ENCODE data around the gene PTPN23.

Gene PTPN23

GRCh38 chr3:47404431-47404876 lies 23.6 kb downstream of the PTPN23 start:
- no peak for DNase-seq
- Histone ChIP-seq H2AFZ (ENCODE audit: low read length) (no peak overlapping the region), H3K4me3 (ENCODE audit: low read length) (no peak overlapping the region), H3K4me2 (ENCODE audit: low read depth, low read length) (no peak overlapping the region), H4K20me1 (ENCODE audit: insufficient read depth, low read length) (no peaks in the 10 kb centered on the region), H3K79me2 (ENCODE audit: low read length) (peaks cover 44% of the 10 kb centered on the region), H3K27ac (ENCODE audit: low read length) (no peak overlapping the region), H3K36me3 (replicated peaks; ENCODE audit: insufficient read depth, low read length) (peaks cover 5% of the 10 kb centered on the region; the same call in 1 of the 2 replicates), H3K9me3 (replicated peaks; ENCODE audit: insufficient read depth, low read length) (no peaks in the 10 kb centered on the region), H3K9me2 (replicated peaks; ENCODE audit: insufficient read depth, low read length) (no peaks in the 10 kb centered on the region), H3K4me1 (ENCODE audit: low read length) (no peaks in the 10 kb centered on the region), H3K9ac (ENCODE audit: low read length) (no peak overlapping the region), H3F3A (ENCODE audit: insufficient read depth, low read length) (no peaks in the 10 kb centered on the region), H3K27me3 (replicated peaks; ENCODE audit: insufficient read depth, low read length) (no peaks in the 10 kb centered on the region)
- TF ChIP-seq CTCF (IDR thresholded peaks at IDR 0.05; ENCODE audit: low read length) (no peak), EZH2phosphoT487 (IDR thresholded peaks at IDR 0.05; ENCODE audit: low read length) (no peak), EZH2 (optimal IDR thresholded peaks at IDR 0.05; ENCODE audit: low read depth, low read length) (no peak)

GRCh38 chr3:47404955-47405790 lies 24.4 kb downstream of the PTPN23 start:
- no peaks in the 10 kb centered on the region for H3K9me3 ChIP-seq (replicated peaks; ENCODE audit: insufficient read depth, low read length)
- peaks cover 37% of the 10 kb centered on the region for H3K79me2 ChIP-seq (ENCODE audit: low read length)
- H4K20me1 ChIP-seq (ENCODE audit: insufficient read depth, low read length): no peaks in the 10 kb centered on the region
- TF ChIP-seq CTCF (IDR thresholded peaks at IDR 0.05; ENCODE audit: low read length) (no peak), EZH2phosphoT487 (IDR thresholded peaks at IDR 0.05; ENCODE audit: low read length) (no peak), EZH2 (optimal IDR thresholded peaks at IDR 0.05; ENCODE audit: low read depth, low read length) (no peak)
- no peaks in the 10 kb centered on the region for H3K9me2 ChIP-seq (replicated peaks; ENCODE audit: insufficient read depth, low read length)
- peaks cover 5% of the 10 kb centered on the region; the same call in 1 of the 2 replicates for H3K36me3 ChIP-seq (replicated peaks; ENCODE audit: insufficient read depth, low read length)
- H2AFZ ChIP-seq (ENCODE audit: low read length): no peak overlapping the region
- no peak for DNase-seq
- H3K27me3 ChIP-seq (replicated peaks; ENCODE audit: insufficient read depth, low read length): no peaks in the 10 kb centered on the region
- no peak overlapping the region for H3K27ac ChIP-seq (ENCODE audit: low read length)
- no peak overlapping the region for H3K4me2 ChIP-seq (ENCODE audit: low read depth, low read length)
- H3K4me3 ChIP-seq (ENCODE audit: low read length): no peak overlapping the region
- H3K9ac ChIP-seq (ENCODE audit: low read length): no peak overlapping the region
- no peaks in the 10 kb centered on the region for H3F3A ChIP-seq (ENCODE audit: insufficient read depth, low read length)
- H3K4me1 ChIP-seq (ENCODE audit: low read length): no peaks in the 10 kb centered on the region

- no peaks in the 10 kb centered on the region for H4K20me1 ChIP-seq (ENCODE audit: insufficient read depth, low read length)
- no peak overlapping the region for H3K4me3 ChIP-seq (ENCODE audit: low read length)
- DNase-seq: no peak
- H2AFZ ChIP-seq (ENCODE audit: low read length): no peak overlapping the region
- H3K27me3 ChIP-seq (replicated peaks; ENCODE audit: insufficient read depth, low read length): no peaks in the 10 kb centered on the region
- peaks cover 5% of the 10 kb centered on the region; the same call in 1 of the 2 replicates for H3K36me3 ChIP-seq (replicated peaks; ENCODE audit: insufficient read depth, low read length)
- H3K4me1 ChIP-seq (ENCODE audit: low read length): no peaks in the 10 kb centered on the region
- no peaks in the 10 kb centered on the region for H3F3A ChIP-seq (ENCODE audit: insufficient read depth, low read length)
- no peak overlapping the region for H3K9ac ChIP-seq (ENCODE audit: low read length)
- no peak overlapping the region for H3K4me2 ChIP-seq (ENCODE audit: low read depth, low read length)
- no peaks in the 10 kb centered on the region for H3K9me3 ChIP-seq (replicated peaks; ENCODE audit: insufficient read depth, low read length)
- H3K9me2 ChIP-seq (replicated peaks; ENCODE audit: insufficient read depth, low read length): no peaks in the 10 kb centered on the region
- H3K27ac ChIP-seq (ENCODE audit: low read length): no peak overlapping the region
- H3K79me2 ChIP-seq (ENCODE audit: low read length): peaks cover 35% of the 10 kb centered on the region
- TF ChIP-seq EZH2phosphoT487 (IDR thresholded peaks at IDR 0.05; ENCODE audit: low read length): no peak
- TF ChIP-seq EZH2 (optimal IDR thresholded peaks at IDR 0.05; ENCODE audit: low read depth, low read length): no peak
- TF ChIP-seq CTCF (IDR thresholded peaks at IDR 0.05; ENCODE audit: low read length): no peak
Measured at GRCh38 chr3:47405820-47406761, 25.3 kb downstream of the PTPN23 start.
